GM21786 (cell line): ENCODE data around the gene ACTN1.

Experiments
- ATAC-seq: cut with Tn5 transposase; IDR thresholded peaks from one replicate; pipeline ENCODE4 v1.9.1; 2021; ENCODE audit not compliant: unreplicated experiment

ACTN1 gene

DNA sequence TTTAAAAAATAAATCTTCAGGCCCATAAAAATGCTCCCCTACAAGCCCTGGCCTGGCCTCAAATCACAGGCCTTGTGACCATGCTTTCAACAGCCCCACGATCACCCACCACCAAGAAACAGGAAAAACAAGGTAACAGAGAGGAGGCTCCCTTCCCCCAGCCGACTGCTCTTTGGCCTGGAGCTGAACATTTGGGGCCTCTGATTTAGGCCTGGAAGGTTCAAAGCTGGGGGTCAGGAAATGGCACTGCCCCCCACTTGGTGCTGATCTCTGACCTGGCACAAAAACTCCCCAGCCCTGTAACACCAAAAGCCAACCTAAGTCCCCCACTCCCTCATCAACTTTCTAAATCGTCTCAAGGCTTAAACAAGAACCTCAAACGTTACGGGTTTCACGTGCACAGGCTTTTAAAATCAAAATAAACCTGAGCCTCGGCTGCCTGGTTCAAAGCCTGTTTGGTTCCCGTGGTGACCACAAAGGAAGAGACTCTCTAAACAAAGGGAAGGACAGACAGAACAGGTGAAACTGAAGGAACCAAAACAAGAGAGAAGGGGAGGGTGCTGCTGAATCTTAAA, 9.0 kb downstream of the ACTN1 start:
- ATAC-seq = no peak

DNA sequence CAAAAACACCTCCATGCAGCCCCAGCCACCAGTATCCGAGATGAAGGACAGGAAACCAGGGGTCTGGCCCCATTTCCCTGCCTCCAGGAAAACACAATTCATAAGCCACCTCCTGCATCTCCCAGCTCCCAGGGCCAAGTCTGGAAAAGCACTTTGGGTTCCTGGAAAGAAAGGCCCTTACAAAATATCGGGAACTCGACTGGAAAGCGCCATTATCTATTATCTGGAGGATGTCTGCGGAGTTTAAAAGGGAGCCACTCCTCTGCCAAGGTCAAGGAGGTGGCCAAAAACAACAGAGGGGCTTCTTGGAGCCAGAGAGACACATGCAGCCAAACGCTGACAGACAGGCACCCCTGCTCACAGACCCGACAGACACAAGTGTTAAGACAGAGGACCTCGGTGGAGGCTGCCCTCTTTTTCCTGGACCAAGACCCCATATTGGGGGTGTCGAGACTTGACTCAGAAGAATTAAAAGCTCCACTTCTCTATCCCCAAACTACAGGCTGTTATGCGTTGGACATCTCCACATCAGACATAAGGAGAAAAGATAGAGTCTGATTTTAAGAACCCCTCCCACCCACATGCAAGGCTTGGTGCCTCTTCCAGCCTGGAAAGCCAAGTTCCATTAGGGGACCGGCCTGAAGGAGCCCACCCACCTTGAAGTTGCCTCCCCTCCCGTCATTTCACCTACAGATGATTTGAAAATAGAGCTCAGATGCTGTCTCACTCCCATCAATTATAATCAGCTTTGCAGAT, 9.6 kb downstream of the ACTN1 start:
- ATAC-seq = no peak

DNA sequence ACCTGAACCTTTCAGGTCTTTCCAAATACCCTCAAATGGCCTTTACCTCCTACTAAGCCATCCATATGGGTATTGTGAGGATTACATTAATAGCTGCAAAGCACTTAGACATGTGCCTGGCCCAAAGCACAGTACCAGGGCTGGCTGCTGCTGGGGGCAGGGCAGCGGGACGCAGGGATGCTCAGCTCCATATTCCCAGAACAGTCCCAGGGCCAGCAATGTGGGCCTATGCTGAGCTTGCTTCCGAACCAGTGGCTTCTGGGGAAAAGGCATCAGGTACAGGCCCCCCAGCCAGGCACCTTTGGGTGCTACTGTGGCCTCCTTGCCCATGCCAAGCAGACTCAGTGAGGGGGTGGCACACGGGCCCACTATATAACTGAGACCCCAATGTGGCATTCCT, 10.4 kb downstream of the ACTN1 start:
- ATAC-seq = no peak

- no peak for ATAC-seq
Observed at GRCh38 chr14:68968051-68968450, 11.1 kb downstream of the ACTN1 start.

- no peak for ATAC-seq
Observed at GRCh38 chr14:68967459-68967940, 11.6 kb downstream of the ACTN1 start.

GRCh38 chr14:68966872-68967301, 12.2 kb downstream of the ACTN1 start:
- ATAC-seq = no peak

DNA sequence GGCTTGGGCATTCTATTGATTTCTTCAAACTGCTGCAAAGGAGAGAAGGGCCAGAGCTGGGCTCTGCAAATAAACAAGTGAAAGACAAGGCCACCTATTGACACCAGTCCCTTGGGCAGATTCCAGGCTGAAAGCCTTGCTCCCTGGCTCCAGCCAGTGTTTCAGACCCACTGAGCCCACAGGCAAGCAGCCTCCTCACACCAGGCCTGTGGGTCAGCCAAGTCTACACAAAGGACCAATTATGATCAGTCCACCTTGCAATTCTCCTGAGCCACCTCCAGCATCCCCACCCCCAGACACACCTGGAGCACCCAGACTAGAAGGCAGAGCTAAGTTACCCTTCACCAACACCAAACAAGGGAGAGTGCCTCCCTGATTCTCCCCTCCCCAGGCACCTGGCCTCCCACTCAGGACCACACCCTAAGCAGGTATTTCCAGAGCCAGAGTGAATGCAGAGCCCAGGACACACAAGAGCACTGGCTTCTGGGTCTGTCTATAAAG, 13.8 kb downstream of the ACTN1 start:
- ATAC-seq = no peak

DNA sequence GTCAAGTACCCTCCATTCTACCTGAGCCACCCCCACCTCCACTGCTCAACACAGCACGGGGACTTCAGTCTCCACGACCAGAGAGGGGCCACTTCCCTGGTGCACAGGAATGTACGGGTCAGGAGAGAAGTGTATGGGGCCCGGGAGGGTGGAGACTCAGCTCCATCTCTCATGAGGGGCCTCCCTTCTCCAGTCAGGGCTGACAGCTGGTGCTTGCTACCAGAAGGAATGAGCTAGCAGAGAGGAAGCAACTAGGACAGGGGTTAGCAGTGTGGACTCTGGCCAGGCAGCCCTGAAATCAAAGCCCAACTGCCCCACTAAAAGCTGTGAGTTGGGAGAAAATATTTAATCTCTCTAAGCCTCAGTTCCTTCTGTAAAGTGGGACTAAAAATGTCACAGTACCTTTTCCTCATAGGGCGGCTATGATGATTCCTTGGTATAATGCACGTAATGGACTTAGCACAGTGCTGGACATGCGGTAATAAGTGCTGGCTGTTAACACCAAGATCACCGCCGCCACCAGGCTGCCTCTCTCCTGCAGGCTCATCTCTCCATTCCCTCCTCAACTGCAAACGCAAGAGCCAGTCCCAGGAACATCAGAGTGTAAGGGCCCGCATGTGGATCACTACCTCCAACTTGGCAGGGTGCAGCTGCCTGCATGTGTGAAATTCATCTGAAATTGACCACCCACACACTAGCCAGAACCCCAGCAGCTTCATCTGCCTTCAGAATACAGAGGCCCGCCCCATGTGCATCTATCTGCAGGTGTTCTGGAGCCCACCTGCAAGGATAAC, 14.6 kb downstream of the ACTN1 start:
- ATAC-seq = no peak

GRCh38 chr14:68962681-68963080, 16.4 kb downstream of the ACTN1 start:
- no peak for ATAC-seq

GRCh38 chr14:68961781-68962584, 17.1 kb downstream of the ACTN1 start:
- no peak for ATAC-seq

DNA sequence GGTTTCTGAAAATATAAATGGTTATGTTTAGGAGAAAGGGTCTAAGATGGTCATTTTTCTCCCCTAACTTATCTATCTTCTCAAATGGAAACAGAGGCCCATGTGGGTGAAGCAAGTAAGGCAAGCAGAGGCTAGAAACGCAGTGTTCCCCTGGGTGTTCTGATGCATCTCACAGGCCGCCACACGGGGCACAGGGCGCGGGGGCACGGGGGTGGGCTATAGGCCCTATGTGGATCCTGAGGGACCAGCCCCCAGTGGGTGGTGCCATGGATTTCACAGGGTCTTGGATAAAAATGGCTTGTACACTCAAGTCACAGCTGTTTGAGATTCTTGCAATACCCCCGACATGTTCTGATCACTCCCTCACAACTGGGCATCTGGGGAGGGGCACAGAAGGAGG, 17.7 kb downstream of the ACTN1 start:
- ATAC-seq = no peak

GRCh38 chr14:68960123-68960522, 19.0 kb downstream of the ACTN1 start:
- no peak for ATAC-seq

GRCh38 chr14:68959035-68959434, 20.1 kb downstream of the ACTN1 start:
- no peak for ATAC-seq

DNA sequence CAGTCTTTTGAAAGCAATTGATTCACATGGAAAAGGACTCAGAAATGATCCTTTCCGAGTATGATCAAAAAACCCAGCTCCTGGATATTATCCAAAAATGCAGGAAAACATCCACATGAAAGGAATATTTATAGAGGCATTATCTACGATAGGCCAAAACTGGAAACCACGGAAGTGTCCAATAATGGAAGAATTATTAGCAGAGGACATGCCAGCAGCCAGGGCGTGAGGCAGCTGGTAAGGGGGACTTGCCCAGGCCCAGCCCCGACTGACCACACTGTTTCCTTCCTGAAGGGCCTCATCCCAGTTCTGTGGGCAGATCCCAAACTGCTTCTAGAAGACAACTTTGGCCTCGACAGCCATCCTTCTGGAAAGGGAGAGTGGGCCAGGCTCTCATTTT, 20.5 kb downstream of the ACTN1 start:
- ATAC-seq = no peak

- ATAC-seq = no peak
Observed at GRCh38 chr14:68957775-68958174, 21.3 kb downstream of the ACTN1 start.

DNA sequence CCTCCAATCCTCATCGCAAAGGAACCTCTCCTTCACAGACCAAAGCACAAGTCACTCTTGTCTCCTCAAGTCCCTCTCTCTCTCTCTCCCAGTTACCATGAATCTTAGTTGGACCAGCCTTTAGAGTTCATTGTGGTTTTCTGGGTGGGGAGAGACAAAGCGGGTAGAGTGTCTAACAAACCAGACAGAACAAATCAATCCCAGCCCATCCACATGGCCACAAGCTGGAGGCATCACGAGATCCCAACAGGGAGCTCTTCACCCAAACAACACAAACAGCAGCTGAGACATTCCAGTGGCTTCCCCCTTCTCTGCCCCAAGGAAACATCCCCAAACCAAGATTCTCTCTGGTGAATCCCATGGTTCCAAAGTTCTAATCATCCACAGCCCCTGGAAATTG, 22.4 kb downstream of the ACTN1 start:
- no peak for ATAC-seq

GRCh38 chr14:68955851-68956179, 23.3 kb downstream of the ACTN1 start:
- ATAC-seq = no peak

- no peak for ATAC-seq
Observed at GRCh38 chr14:68955164-68955850, 23.8 kb downstream of the ACTN1 start.

- ATAC-seq = no peak
Observed at GRCh38 chr14:68953196-68953555, 25.9 kb downstream of the ACTN1 start.

- ATAC-seq = no peak
Observed at GRCh38 chr14:68952531-68953195, 26.4 kb downstream of the ACTN1 start.
